A673 (cell line): ENCODE data around the gene IFRD2.

Source experiments
- EZH2 ChIP-seq: fragments of 200-600 bp; sonication (generic); IDR thresholded peaks from 2 replicates; pipeline ENCODE4 v1.6.1; 2017; ENCODE audit warnings: borderline replicate concordance, low read depth, mild to moderate bottlenecking, mixed read lengths, antibody characterized with exemption, low read length; ENCODE audit not compliant: poor library complexity, severe bottlenecking
- TF ChIP-seq, protein P1 (sequence below): fragments of 300-800, 200-600 bp; sonication (generic); conservative IDR thresholded peaks from 2 replicates; pipeline ENCODE4 v1.5.1; 2017; ENCODE audit warnings: low read depth, mild to moderate bottlenecking, antibody characterized with exemption, low read length, moderate library complexity, mixed read lengths

DNA sequence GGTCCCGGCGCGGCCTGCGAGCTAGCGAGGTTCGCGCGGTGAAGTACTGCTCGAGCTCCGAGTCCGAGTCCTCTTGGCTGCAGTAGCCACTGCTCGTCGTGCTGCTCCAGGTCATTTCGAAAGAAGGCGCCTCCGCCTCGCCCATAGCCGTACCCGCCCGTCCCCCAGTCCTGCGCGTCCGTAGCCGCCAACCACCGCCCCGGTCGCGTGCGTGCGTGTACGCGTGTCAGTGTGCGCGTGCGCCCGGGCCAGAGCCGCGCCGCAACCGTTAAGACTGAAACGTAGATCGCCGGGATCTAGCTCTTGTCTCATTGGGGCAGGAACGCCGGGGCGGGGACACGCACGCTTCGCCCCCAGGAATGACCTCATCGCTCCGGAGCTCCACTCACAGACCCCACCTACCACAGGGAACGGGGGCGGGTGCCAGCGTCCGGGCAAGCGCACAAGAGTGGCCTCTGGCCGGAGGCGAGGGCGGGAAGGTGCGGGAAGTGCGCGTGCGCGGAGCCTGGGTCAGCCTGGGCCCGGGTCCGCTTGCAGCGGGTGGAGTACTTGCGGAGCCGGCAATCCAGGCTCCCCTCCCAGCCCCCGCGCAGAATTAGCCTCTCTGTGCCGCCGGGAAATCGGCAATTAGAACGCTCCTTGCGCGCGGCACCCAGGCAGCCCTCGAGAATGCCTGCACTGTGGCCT lies 45.1 kb upstream of the IFRD2 start:
- TF ChIP-seq EZH2, result no peak
- TF ChIP-seq, protein P1, sequence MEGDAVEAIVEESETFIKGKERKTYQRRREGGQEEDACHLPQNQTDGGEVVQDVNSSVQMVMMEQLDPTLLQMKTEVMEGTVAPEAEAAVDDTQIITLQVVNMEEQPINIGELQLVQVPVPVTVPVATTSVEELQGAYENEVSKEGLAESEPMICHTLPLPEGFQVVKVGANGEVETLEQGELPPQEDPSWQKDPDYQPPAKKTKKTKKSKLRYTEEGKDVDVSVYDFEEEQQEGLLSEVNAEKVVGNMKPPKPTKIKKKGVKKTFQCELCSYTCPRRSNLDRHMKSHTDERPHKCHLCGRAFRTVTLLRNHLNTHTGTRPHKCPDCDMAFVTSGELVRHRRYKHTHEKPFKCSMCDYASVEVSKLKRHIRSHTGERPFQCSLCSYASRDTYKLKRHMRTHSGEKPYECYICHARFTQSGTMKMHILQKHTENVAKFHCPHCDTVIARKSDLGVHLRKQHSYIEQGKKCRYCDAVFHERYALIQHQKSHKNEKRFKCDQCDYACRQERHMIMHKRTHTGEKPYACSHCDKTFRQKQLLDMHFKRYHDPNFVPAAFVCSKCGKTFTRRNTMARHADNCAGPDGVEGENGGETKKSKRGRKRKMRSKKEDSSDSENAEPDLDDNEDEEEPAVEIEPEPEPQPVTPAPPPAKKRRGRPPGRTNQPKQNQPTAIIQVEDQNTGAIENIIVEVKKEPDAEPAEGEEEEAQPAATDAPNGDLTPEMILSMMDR, result no peak
